ENCODE measurements around the gene DUS2. TPM values are rescaled to one million over a fixed set of nuclear protein-coding genes. Genes with fewer than 3 reads are reported as not detected.

The DUS2 gene
- total RNA-seq, 4 donors from 2014 or later, result 10.0 to 14.1 (median 12.9) TPM

DNA sequence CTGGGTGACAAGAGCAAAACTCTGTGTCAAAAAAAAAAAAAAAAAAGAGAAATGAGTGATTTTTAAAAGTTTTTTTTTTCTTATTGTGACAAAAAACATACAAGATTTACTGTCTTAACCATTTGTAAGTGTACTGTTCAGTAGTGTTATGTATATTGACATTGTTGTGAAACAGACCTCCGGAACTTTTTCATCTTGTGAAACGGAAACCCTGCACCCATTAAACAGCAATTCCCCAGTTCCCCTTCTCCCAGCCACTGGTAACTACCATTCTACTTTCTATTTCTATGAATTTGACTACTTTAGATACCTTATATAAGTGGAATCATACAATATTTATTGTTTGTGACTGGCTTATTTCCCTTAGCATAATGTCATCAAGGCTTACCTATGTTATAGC, 18.7 kb downstream of the DUS2 start:
- intact Hi-C loops (cut with DNase I), result loop anchor here (5.0 kb wide), 2 partner anchors 49 to 159 kb away; partner anchors contain the start of gene NRN1L
- 87 to 92% methylated on average over 2 of the region's 2 CpGs for WGBS, 2 donors
- no peak overlapping the region for H3K4me3 ChIP-seq (replicated peaks in 1 of 3)

DNA sequence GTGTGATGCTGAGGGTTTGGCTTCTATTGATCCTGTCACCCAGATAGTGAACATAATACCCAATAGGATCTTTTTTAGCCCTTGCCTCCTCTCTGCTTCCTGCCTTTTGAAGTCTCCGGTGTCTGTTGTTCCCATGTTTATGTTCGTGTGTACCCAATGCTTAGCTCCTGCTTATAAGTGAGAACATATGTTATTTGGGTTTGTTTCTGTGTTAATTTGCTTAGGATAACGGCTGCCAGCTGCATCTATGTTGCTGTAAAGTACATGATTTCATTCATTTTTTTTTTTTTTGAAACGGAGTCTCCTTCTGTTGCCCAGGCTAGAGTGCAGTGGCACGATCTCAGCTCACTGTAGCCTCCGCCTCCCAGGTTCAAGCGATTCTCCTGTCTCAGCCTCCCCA, 23.0 kb downstream of the DUS2 start:
- Histone ChIP-seq H3K36me3 (peaks cover 0 to 5% of the 10 kb centered on the region in 2 donors), H3K27me3 (no peaks in the 10 kb centered on the region), H3K9me3 (no peaks in the 10 kb centered on the region), H3K27ac (no peak overlapping the region), H3K4me3 (replicated peaks in 1 of 3) (no peak overlapping the region), H3K4me1 (no peaks in the 10 kb centered on the region)
- no peak for DNase-seq
- TF ChIP-seq POLR2A (IDR thresholded peaks at IDR 0.05) (no peak), CTCF (IDR thresholded peaks at IDR 0.05) (no peak)
- intact Hi-C loops (cut with DNase I), result no loop called here
- 89 to 90% methylated on average over 7 of the region's 7 CpGs for WGBS, 2 donors

More for the DNA sequence above, 18.7 kb downstream of the DUS2 start:
- H3K27me3 ChIP-seq, result no peaks in the 10 kb centered on the region
- no peak for TF ChIP-seq POLR2A (IDR thresholded peaks at IDR 0.05)
- TF ChIP-seq CTCF (IDR thresholded peaks at IDR 0.05), result no peak
- H3K9me3 ChIP-seq, result no peaks in the 10 kb centered on the region
- H3K27ac ChIP-seq, result no peak overlapping the region
- H3K36me3 ChIP-seq, result no peaks in the 10 kb centered on the region
- DNase-seq, result no peak
- peaks cover 0 to 3% of the 10 kb centered on the region in 2 donors for H3K4me1 ChIP-seq

GRCh38 chr16:68047987-68048386, 24.9 kb downstream of the DUS2 start:
- no peaks in the 10 kb centered on the region for H3K27me3 ChIP-seq
- peaks cover 0 to 5% of the 10 kb centered on the region in 2 donors for H3K36me3 ChIP-seq
- 84 to 88% methylated on average over 2 of the region's 2 CpGs for WGBS, 2 donors
- intact Hi-C loops (cut with DNase I), result no loop called here
- no peaks in the 10 kb centered on the region for H3K9me3 ChIP-seq
- H3K4me1 ChIP-seq, result no peaks in the 10 kb centered on the region
- no peak for TF ChIP-seq POLR2A (IDR thresholded peaks at IDR 0.05)
- H3K4me3 ChIP-seq (replicated peaks in 1 of 3), result no peak overlapping the region
- no peak overlapping the region for H3K27ac ChIP-seq
- no peak for DNase-seq

DNA sequence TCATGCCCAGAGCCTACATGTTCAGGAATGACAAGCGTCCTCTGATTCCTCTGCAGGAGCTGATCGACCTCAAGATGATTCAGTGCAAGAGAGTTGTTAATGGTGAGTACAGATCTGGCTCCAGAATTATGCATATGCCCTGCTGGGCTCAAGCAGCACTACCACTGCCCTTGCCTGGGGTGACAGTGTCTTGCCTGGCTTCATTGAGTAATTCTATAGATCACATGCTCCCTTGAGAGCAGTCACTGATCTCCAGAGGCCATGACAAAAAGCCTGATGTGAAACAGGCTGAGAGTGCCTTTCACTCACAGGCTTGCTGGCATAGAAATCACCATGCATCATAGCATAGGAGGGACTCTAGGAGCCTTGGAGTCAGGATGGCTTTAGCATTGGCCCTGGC, 26.4 kb downstream of the DUS2 start:
- H3K4me3 ChIP-seq (replicated peaks in 1 of 3), result no peak overlapping the region
- no peak for DNase-seq
- H3K36me3 ChIP-seq, result peaks cover 0 to 5% of the 10 kb centered on the region in 2 donors
- whole genome bisulfite sequencing, 2 donors, result 93 to 100% methylated on average over 2 of the region's 2 CpGs
- no peaks in the 10 kb centered on the region for H3K9me3 ChIP-seq
- intact Hi-C loops (cut with DNase I), result no loop called here
- TF ChIP-seq CTCF (IDR thresholded peaks at IDR 0.05), result no peak
- TF ChIP-seq POLR2A (IDR thresholded peaks at IDR 0.05), result no peak
- H3K27me3 ChIP-seq, result no peaks in the 10 kb centered on the region
- H3K27ac ChIP-seq, result no peak overlapping the region
- no peaks in the 10 kb centered on the region for H3K4me1 ChIP-seq

- DNase-seq, result no peak
- no peak overlapping the region for H3K27ac ChIP-seq
- no peaks in the 10 kb centered on the region for H3K4me1 ChIP-seq
- no peaks in the 10 kb centered on the region for H3K27me3 ChIP-seq
- TF ChIP-seq CTCF (IDR thresholded peaks at IDR 0.05) (no peak), POLR2A (IDR thresholded peaks at IDR 0.05) (no peak)
- no peaks in the 10 kb centered on the region for H3K9me3 ChIP-seq
- 95 to 96% methylated on average over 3 of the region's 3 CpGs for WGBS, 2 donors
- H3K4me3 ChIP-seq (replicated peaks in 1 of 3), result no peak overlapping the region
- no peaks in the 10 kb centered on the region for H3K36me3 ChIP-seq
- intact Hi-C loops (cut with DNase I), result no loop called here
Observed at GRCh38 chr16:68055395-68055794, 32.3 kb downstream of the DUS2 start.

DNA sequence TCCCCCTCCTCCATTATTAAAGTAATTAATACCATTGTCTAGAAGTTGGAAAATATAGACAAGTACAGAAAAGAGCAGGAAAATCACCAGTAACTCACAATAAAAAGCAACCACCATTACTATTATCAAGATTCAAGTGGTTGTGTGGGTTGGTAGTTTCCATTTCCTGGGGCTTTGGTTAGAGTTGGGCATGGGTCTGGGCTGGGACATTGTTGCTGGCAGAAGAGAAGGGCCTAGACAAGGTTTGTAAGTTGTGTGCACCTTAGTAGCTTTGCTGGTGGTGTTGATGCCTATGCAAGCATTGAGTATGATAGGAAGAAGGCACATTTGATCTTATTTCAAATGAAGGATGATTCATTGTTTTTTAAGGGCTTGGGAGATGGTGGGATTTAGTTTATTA, 36.7 kb downstream of the DUS2 start:
- no peak for DNase-seq
- no peaks in the 10 kb centered on the region for H3K27me3 ChIP-seq
- H3K4me3 ChIP-seq (replicated peaks in 1 of 3), result no peak overlapping the region
- TF ChIP-seq POLR2A (IDR thresholded peaks at IDR 0.05) (no peak), CTCF (IDR thresholded peaks at IDR 0.05) (no peak)
- H3K27ac ChIP-seq, result no peak overlapping the region
- no peaks in the 10 kb centered on the region for H3K36me3 ChIP-seq
- peaks cover 11 to 14% of the 10 kb centered on the region in 2 donors for H3K4me1 ChIP-seq
- intact Hi-C loops (cut with DNase I), result no loop called here
- no peaks in the 10 kb centered on the region for H3K9me3 ChIP-seq
